Left cardiac atrium (tissue), 4 donors: ENCODE results near the gene RTL3. TPM values are rescaled to one million over a fixed set of nuclear protein-coding genes. Genes with fewer than 3 reads are reported as not detected.
"Not testable (repeated sequence)": the region's sequence is repeated elsewhere in the genome, so short reads cannot be mapped to it uniquely, and the experiment has no call there.

Experiments used
- ATAC-seq, 2 donors: fragments of 200-7000 bp; cut with Tn5 transposase; one replicate each; pipeline ENCODE4 v1.9.1; 2020; ENCODE audit warnings: mild to moderate bottlenecking in 2 of 2, moderate library complexity in 2 of 2
- DNase-seq: peaks from one replicate; pipeline ENCODE4 v3.0.0-alpha.2; 2020
- intact Hi-C, 2 donors: fragments of 100-400 bp; cut with DNase I; formaldehyde crosslinking; loops; one replicate each; pipeline versions ENCODE4 v1.14.1 to v1.15.1; 2022 to 2023
- long read RNA-seq: library from polyadenylated mRNA; unstranded; transcript quantifications from one replicate; pipeline ENCODE4 v2.0.0, GENCODE V29; 2021
- total RNA-seq, 2 donors: library from RNA; stranded (reverse); fragmentation: NEBNext Ultra II Directional; extraction: Animal tissue kit (Norgen Biotek cat#: 25700); gene quantifications; one replicate each; pipeline ENCODE4 v1.2.1, GENCODE V29; 2021
- donor health status: DM: no; HTN: yes; CAD: no.
- donor health status: DM: no; HTN: yes; CAD: no; lungs with severe emphysema.
- donor health status: DM: yes; HTN: yes; CAD: no.
- donor health status: Dilated cardiomyopathy.

Gene RTL3, protein sequence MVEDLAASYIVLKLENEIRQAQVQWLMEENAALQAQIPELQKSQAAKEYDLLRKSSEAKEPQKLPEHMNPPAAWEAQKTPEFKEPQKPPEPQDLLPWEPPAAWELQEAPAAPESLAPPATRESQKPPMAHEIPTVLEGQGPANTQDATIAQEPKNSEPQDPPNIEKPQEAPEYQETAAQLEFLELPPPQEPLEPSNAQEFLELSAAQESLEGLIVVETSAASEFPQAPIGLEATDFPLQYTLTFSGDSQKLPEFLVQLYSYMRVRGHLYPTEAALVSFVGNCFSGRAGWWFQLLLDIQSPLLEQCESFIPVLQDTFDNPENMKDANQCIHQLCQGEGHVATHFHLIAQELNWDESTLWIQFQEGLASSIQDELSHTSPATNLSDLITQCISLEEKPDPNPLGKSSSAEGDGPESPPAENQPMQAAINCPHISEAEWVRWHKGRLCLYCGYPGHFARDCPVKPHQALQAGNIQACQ
- total RNA-seq = under 1 TPM in 1 of 2 donors, not detected in 1; 0.15 TPM
- long read RNA-seq = 0 reads

DNA sequence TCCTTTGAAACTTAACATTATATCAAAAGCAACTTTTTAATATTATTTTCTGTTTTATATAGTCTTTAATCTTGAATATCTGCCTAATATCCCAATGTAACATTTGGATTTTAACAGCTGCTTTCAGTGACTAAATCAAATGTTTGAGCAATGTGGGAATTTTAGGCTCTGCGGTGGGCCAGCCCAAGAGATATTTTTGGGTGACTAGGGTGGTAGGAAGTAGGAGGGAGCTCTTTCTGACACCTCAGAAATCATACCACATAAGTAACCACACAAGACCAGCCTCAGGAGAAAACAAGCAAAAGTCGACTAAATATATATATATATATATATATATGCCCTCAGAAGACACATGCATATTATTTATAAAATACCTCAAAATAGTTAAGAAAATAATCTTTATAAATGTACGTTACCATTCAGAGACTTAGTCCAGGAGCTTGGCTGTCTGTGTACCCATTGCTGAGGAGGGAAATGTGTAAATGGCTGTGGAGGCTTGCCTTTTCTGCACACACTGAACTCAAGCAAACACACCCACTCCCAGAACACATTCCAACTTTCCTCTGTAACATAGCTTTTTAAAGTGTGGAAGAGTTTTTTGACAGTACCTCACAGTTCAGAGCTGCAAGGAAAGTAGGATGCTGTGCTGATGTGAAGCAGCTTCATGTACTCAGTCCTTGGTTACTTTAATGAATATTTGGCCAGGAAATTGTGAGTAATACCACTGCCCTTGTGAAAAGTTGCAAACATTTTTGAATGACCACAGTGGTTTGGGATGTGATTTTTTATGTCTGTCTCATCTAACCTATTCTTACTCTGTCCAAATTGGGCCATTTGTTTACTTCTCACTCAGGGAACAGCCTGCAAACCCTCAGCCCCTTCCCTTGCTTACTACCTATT is at the start of gene RTL3:
TSS of gene RTL3 (minus strand) at position 484 of the 900 bp plus-strand sequence. CDS start 908 bp downstream, outside the sequence.
- no peak for DNase-seq
- ATAC-seq = peak in 1 of 2 donors; percentile 73
- intact Hi-C loops = no loop called here

DNA sequence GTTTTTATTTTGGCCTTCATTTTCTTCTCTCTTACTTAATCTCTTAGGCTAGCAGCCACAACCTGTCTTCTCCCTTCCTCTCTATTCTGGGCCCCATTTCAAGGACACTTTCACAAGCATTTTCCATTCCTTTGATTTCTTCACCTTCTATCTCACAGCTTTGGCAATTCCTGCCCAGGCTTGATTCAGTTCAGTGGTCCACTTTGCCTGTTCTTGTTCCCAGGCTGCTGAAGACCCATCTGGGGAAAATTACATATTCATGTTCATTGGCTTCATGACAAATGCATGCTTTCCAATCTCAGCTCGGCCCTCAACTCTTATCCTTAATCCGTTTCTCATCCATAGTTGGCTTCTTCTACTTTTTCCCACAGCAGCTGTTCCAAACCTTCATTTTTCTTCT is 49.7 kb upstream of the RTL3 start:
- intact Hi-C loops = no loop called here
- DNase-seq = no peak
- ATAC-seq = no peak

DNA sequence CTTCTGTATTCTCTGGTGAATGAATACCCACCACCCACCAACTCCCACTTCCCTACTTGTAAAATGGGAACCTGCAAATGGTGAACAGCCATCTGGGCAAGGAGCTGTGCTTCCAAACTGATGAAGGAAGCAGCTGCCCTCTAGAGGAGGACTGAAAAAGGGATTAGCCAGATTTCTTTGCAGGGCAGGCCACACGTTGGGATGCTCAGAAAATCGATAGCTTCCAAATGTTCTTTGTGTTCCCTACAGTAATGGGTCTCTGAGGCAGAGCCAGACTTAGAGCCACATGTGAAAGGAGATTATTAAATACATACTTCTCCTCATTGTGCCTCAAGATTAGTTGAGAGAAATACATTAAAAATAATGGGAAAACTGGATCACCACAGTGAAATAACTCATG is 49.1 kb upstream of the RTL3 start:
- ATAC-seq (no peak), DNase-seq (no peak)

DNA sequence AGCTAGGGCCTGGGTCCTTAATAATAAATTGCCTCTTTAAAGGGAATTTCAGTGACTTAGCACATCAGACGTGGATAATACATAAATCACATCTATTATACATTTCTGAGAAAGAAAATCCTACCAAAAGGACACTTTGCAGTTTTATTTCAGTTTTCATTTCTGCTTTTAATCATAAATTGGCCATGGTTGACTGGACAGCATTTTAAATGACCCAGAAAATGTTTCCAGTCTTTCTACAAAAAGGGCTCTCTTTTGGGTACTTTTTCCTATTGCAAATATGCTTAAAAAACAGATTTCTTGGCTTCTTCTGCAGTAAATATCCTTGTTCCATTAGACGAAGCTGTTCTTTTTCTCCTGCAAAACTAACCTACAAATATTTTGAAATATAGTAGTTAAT is 46.9 kb upstream of the RTL3 start:
- ATAC-seq (no peak), DNase-seq (no peak)
- intact Hi-C loops = no loop called here

More for the DNA sequence above, 49.1 kb upstream of the RTL3 start:
- intact Hi-C loops = no loop called here

DNA sequence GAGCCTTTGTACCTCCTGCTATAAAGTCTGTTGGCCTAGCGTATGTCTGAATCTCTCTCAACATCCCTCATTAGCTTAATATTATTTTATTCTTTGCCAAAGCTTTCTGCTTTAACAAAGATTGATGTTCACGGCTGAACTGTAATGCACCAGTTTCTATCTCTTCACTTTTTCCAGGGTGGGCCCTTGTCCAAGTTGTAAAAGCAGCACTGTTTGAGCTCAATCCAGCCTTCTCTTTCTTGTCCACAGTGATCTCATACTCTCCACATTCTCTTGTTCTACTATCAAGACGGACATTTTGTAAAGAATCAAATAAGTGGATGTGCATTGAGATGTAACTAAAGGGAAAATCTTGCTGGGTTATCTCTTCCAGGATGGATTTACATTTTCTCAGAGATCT is 34.4 kb upstream of the RTL3 start:
- intact Hi-C loops = no loop called here
- DNase-seq (no peak), ATAC-seq (no peak)

DNA sequence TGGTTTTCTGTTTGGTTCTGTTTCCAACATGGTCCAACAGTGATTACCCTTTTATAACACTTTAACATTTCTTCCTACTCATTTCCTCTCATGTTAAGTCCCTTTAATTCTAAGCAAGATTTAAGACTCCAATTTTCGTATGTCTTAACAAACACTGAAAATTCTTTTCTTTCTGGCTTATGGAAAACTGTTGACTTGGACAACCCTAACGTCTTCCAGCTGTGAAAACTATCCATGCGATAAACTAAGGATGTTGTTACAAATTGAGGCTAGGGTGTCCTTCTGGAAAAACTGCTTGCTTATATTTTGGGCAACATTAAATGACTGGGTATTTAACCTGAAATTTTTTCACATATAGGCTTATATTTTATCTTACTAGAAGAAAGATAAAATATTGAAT is 33.9 kb upstream of the RTL3 start:
- no peak for DNase-seq
- intact Hi-C loops = no loop called here
- ATAC-seq = no peak

DNA sequence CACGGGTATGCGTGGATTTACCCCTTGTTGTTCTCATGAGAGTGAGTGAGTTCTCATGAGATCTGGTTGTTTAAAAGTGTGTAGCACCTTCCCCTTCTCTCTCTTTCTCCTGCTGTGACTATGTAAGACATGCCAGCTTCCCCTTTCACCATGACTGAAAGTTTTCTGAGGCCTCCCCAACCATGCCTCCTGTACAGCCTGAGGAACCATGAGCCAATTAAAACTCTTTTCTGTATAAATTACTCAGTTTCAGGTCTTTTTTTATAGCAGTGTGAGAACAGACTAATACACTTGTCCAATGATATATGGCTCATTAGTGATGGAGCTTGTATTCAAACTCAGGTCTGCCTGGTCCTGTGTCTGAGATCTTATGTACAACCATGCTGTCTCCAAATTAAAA is 28.5 kb upstream of the RTL3 start:
- no peak for DNase-seq
- intact Hi-C loops = no loop called here
- ATAC-seq = no peak

DNA sequence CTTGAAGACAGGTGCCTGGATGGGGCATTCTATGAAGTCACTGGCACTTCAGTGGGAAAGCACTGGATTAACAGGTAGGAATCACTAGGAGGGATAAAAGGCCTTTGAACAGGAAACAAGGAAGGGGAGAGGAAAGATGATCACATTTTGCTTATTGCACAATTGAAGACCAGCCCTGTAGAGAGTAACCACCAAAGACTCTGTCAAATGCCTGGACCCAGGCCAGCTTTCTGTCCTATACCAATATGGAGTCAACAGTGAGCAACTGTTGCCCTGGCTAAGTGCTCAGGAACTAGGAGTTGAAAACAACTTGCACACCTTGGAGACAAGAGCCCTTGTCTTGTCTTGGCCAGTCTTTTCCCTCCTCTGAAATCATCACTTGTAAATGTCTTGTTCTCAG is 14.1 kb upstream of the RTL3 start:
- ATAC-seq (no peak), DNase-seq (no peak)
- intact Hi-C loops = no loop called here

DNA sequence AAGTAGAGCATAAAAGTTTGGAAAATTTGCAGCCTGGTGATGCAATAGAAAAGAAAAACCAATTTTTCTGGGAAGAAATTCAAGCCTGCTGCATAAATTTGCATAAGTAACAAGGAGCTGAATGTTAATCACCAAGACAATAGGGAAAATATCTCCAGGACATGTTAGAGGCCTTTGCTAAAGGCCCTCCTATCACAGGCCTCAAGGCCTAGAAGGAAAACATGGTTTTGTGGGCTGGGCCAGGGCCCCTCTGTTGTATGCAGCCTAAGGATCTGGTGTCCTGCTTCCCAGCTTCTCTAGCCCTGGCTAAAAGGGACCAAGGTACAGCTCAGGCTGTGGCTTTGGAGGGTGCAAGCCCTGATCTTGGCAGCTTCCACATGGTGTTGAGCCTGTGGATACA is 6.2 kb upstream of the RTL3 start:
- DNase-seq = no peak
- ATAC-seq = no peak
- intact Hi-C loops = no loop called here

DNA sequence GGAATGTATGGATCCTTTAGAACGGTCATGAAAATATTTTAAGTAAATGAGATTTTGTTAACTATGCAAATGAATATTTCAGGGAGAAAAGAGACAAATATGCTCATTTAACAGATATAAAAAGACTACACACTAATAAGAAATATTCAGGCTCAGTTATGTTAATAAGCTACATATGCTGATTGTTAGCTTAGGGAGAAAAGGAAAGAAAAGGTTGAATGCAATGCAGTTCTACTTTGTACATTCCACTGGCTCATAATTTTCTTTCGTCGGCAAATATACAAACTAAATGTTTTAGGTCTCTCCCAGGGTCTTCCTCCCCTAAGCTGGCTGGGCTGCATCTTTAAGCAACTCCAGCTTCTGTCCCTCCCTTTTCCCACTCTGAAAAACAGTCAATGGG is 2.7 kb upstream of the RTL3 start:
- DNase-seq (no peak), ATAC-seq (no peak)
- intact Hi-C loops = no loop called here

DNA sequence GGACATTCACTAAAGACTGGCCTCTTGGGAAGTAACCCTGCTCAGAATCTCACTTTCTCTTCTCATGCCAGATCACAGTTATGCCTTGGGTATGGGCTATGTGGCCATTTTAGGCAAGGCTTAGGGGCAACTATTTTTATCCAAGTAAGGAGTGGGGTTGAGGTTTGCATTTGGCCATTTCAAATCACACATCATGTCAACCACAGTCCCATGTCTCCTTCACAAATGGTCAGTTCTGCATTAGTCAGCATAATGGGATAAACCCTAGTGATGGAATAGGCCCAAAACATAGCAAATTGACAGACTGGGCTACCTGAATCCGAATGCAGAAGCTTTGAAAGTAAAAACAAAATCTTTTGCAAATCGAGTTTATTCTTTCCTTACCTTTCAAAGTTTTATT is 827 bp upstream of the RTL3 start:
- intact Hi-C loops = no loop called here
- no peak for DNase-seq
- ATAC-seq = no peak

DNA sequence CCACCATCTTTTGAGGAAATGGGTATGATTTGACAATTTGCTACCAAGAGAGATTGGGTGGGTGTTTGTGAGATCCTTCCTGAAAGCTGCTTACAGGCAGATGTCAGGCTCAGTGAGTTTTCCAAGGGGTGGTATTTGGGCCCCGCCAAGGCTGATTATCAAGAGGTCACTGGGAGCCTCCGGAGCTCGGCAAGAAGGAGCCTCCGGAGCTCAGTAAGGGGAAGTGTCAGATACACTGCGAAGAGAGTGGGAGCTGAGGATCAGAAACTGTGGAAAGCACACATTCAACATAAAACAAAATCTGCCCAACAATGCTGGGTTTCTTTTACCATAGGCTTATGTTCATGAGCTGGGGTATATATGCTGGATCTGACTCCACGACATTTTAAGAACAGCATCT is 714 bp downstream of the RTL3 start:
- intact Hi-C loops = no loop called here
- no peak for DNase-seq
- no peak for ATAC-seq

DNA sequence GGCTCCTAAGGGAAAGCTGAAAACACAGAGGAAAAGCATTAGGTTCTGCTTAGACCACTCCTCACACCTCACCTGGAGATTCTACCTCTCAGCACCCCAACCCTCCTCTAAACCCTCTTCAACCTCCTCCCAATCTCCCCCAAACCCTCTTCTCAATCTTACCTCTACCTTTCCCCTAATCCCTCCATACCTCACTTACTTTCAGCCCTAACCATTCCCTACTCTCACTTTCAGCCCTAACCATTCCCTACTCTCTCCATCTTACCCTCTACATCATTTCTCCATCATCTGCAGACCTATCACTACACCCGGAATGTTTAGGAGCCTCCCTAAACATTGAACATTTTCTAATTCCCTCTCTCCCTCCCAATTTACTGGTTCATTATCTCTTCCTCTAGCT is 3.5 kb downstream of the RTL3 start:
- intact Hi-C loops = no loop called here
- ATAC-seq = no peak
- DNase-seq = no peak

DNA sequence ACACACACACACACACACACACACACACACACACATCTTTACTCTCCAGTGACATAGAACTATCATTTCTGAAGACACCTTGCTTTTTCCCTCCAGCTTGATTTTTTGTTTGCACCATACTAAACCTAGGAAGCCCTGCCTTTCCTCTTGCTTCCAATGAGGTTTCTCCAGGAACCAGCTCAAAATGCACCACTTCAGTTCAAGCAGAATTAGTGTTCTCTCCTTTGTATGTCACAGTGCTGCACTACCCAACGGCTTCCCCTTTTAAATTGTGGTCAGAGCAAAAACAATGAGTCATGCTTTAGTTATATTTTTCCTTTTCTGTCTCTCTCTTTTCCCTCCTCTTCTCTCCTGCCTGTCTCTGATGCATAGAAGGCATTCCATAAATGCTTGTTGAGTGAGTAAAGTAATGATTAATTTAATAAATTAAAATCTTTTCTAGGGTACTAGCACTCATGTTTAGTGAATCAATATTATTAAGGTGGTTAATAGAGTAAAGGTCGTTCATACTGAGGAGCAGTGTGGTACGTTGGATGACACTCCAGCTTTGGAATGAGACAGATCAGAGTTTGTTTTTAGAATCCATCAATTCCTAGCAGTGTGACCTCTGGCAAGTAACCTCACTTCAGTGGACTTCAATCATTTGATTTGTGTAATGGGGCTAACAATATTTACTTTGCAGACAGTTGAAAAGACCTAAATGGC is 5.9 kb downstream of the RTL3 start:
- no peak for DNase-seq
- ATAC-seq = peak in 1 of 2 donors; percentile 76
- intact Hi-C loops = no loop called here

DNA sequence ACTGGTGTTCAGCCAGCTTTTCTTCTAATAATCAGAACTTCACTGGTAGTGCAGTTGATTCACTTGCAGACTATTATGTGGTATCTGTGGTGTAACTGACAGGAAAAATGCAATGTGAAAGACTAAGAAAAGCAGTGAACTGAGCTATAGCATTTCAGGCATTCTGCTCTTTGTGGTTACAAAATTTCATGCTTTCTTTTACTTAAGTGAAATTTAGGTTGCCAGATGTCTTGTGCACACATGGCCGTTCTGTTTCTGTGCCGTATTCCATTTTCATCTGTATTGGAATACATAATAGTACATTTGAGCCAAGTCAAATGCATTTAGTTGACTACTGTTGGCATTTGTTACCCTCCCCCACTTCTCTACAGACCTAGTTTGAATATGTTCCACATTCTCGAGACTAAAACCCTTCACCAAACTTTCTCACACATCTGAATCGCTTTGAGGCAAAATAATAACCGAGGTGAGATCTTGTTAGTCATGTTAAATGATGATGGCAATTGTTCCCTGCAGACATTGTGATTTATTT is 8.2 kb downstream of the RTL3 start:
- ATAC-seq (no peak), DNase-seq (no peak)
- intact Hi-C loops = no loop called here

DNA sequence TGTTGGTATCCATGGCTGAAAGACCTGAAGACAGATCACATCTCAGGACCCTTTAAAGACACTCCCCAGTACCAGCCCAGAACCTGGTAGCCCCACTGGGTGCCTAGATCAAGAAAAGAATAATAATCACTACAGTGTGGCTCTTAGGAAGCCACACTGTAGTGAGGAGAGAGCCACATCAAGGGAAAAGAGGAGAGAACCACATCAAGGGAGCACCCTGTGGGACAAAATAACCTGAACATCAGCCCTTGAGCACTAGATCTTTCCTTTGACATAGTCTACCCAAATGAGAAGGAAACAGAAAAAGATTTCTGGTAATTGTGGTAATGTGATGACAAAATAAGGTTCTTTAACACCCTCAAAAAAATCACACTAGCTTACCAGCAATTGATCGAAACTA is 15.3 kb downstream of the RTL3 start:
- DNase-seq = no peak
- intact Hi-C loops = no loop called here
- ATAC-seq = no peak

DNA sequence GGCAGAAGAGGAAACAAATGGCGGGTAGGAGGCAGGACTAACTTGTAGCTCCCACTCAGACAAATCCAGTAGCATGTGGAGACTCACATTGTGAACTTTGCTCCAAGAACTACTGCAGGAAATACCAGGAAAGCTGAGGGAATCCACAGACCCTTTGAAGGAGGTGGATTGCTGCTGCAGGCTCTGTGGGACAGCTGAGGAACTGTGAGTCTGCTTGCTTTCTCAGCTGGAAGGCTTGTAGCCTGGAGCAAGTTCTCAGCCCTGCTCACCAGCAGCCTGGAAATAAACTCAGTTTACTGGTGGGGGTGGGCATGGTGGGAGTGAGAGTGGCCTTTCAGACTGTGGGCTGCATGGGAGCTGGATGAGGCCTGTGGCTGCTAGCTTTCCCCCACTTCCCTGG is 16.0 kb downstream of the RTL3 start:
- no peak for ATAC-seq
- intact Hi-C loops = no loop called here
- DNase-seq = no peak

DNA sequence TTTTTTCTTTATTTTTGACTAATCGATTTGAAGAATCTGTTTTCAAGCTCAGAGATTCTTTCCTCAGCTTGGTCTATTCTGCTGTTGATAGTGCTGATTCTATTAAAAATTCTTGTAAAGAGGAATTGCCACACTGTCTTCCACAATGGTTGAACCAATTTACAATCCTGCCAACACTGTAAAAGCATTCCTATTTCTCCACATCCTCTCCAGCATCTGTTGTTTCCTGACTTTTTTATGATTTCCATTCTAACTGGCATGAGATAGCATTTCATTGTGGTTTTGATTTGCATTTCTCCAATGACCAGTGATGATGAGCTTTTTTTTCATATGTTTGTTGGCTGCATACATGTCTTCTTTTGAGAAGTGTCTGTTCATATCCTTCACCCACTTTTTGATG is 23.0 kb downstream of the RTL3 start:
- DNase-seq, intact Hi-C loops, ATAC-seq: not testable (repeated sequence)
